Cerebellar cortex (tissue), 1 donor: ENCODE data around the gene ZBTB46.
A peak's percentile ranks its signal among the peaks of the same experiment; 100 is the strongest.

Experiments
- DNase-seq: peaks from one replicate; pipeline ENCODE4 v3.0.0-alpha.2; 2015; ENCODE audit warnings: low spot score

ZBTB46 gene

DNA sequence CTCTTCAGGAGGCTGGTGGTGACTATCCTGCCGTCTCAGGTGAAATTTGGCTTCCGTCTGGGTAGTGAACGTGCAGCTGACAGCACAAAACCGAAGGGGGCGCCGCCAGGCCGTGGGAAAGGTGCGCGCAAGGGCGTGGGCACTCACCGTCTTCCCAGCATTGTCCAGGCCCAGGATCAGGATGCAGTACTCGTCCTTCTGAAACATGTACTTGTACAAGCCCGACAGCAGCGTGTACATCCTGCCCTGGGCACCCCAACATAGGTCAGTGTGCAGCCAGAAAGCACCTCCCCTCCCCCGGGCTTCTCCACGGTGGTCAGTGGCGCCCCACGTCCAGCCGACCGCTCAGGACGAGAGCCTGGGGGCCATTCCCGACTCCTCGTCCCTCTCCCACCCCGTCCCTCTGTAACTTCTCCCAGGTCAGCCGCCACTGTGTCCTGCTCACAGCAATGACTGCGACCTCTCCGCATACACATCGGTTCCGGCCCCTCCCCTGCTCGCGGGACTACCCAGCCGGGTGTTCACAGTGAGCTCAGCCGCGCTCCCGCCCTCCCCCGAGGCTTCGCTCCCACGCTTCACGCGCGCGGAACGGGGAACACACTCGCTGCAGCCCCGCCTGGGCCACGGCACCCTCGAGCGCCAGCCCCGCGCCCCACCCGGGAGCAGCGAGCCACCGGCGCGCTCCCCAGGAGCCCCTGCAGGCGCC lies 124.1 kb downstream of the ZBTB46 start:
- peak; percentile 37 for DNase-seq

GRCh38 chr20:63706027-63706695 lies 124.9 kb downstream of the ZBTB46 start:
- no peak for DNase-seq

DNA sequence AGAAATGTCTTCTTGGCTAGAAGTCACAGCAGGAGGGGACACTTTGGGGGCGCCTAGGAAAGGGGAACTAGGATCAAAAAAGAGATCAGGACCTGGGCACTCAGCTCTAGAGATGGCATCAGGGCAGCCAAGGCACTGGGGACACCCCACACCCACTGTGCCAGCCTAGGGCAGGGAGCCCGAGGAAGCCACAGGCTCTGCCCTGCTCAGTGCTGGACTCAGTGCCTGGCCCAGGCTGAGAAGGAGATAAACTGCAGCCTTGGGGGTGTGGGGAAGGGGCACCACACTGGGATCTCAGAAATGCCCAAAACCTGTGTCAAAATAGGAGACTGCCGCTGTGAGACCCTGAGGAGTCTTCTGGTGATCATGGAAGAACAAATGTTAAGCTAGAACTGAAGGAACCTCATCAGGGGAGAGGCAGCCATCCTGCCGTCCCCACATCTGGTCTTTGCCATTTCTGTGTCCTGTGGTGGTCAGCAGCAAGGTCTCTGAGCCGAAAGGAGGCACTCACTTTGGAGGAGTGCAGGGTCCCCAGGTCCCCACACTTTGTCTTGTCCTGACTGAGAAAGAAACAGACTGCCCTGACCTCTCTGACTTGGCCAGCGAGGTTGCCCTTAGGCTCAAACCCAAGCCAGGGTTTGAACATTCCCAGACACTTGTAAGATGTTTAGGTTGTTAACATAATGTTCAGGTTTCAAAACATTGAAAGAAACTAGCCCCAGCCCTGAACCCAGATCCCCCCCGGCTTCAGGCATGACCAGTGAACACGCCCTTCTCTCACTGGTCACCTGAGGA lies 125.6 kb downstream of the ZBTB46 start:
- DNase-seq: no peak

- DNase-seq: no peak
Measured at GRCh38 chr20:63704749-63705117, 126.3 kb downstream of the ZBTB46 start.

DNA sequence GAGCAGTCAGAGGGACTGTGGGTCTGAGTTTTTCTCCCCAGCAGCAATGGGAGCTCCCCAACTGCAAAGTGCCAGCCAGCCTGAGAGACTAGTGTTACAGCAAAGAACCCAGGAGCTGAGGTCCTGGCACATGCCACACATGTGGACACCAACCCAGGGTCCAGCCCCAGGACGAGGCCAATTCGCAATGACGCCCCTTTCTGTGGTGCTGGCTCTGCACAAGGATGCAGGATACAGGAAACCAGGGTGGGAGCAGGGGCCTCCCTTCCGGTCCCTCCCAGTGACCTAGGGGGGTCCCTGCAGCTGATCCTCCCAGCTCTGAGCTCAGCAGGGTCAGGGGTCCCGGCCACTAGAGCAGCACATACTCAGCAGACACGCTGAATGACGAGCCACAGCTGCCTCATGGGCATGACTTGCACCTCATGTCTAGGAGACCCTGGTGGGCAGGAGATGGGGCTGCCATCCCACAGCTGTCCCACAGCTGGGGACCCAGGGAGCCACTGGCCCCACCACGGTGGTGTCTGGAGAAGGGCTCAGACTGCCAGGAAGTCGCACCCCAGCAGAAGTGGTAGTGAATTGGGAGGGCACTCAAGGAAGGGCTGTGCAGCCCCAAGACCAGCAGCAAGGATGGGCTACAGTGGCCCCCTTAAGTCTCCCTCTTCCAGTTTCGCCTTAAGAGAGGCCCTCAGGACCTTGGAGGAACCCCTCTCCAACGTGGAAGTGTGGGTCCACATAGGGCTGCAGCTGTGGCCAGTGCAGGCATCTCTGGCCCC lies 126.9 kb downstream of the ZBTB46 start:
- DNase-seq: no peak

DNA sequence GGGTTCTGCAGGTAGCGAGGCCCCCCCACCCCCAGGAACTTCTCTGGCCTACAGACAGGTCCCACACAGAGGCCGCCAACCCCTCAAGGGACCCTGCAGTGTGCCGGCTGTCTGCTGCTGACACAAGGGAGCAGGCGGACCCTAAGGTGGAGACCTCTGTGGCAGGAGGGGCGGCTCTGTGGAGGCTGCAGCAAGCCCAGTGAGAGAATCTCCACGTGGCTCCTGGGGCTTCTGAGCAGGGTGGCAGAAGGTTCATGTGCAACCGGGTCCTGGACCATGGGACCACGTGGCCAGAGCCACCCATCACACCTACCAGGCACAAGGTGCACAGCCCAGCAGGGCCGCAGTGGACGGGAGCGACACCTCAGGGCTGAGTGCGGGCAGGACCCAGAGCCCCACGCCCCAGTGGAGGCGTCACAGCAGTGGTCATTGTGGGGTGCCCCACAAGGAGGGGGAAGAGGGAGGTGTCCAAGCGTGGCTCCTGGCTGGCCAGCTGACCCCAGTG lies 127.5 kb downstream of the ZBTB46 start:
- no peak for DNase-seq

DNA sequence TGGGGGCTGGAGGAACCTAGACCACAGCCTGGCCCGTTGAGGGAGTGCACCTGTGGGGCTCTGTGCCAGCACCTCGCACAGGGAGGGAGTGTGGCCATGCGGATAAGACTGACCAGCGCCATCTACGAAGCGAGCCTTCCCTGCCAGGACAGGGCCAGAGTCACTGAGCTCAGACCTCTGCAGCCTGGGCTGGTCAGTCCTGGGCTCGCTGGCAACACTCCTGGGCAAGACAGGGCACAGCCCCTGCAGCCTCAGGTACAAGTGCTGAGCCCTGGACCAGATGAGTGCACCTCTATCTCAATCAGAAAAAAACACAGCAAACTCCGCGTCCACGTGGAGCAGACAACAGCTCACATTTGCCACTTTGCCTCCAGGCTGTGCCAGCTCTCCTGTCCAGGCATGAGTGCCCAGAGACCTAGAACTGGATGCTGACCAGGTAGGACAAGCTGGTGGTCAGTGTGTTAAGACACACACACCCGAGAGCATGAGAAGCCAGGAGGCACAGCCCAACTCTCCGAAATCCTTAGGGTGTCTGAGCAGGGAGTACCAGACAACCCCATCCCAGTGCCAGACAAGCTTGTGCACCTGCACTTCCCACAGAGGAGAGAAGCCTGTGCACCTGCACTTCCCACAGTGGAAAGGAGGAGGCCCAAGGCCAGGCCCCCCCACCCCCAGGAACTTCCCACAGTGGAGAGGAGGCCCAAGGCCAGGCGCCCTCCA lies 128.2 kb downstream of the ZBTB46 start:
- no peak for DNase-seq

GRCh38 chr20:63702036-63702665 lies 128.9 kb downstream of the ZBTB46 start:
- DNase-seq: no peak

- DNase-seq: no peak
Measured at GRCh38 chr20:63701329-63702035, 129.6 kb downstream of the ZBTB46 start.

DNA sequence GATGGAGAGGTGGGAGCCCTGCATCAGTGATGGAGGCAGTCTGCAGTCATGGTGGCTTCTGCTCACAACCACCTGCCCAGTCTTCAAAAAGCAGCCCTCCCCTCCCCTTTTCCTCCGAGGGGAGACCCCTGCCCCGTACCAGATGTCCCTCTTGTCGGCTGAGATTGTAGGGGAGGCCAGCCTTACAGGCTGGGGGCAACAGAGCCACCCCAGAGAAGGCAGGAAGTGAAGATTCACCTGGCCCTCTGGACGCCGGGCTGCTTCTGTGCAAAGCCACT lies 130.1 kb downstream of the ZBTB46 start:
- no peak for DNase-seq

DNA sequence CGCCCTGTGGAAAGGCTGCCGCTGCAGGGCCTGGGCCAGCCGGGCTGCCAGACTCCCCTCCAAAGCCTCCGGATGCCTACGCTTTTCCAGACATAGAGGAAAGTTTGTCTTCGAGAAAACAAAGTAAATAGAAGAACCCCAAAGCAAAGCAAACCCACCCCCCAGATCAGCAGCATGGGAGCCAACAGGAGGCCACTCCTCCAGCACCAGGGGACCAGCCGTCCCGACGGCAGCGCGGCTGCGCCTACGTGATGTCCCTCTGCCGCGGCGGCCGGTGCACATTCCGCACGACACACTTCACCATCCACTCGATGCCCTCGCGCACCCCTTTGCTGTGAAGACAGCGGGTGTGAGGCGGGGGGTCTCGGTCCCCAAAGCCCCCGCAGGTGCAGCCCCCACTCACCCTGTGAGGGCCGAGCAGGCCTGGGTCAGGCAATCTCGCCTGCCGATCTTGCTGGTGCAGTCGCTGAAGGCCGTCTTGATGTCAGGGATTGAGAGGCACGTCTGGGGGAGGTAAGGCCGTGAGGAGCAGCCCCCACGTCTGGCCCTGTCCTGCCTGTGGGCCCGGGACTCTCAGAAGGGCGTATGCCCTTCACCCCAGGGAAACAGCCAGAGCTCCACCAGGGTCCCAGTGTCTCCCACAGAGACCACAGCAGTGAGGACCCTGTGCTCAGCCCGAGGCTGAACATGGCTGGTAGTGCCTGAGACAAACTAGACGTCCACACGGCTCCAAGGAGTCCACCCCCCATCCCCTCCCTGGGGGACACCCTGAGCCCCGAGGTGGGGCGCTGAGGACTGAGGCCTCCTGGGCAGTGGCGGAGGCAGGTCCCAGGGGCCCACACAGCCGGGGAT lies 130.6 kb downstream of the ZBTB46 start:
- no peak for DNase-seq

- no peak for DNase-seq
Measured at GRCh38 chr20:63699466-63700198, 131.4 kb downstream of the ZBTB46 start.

DNA sequence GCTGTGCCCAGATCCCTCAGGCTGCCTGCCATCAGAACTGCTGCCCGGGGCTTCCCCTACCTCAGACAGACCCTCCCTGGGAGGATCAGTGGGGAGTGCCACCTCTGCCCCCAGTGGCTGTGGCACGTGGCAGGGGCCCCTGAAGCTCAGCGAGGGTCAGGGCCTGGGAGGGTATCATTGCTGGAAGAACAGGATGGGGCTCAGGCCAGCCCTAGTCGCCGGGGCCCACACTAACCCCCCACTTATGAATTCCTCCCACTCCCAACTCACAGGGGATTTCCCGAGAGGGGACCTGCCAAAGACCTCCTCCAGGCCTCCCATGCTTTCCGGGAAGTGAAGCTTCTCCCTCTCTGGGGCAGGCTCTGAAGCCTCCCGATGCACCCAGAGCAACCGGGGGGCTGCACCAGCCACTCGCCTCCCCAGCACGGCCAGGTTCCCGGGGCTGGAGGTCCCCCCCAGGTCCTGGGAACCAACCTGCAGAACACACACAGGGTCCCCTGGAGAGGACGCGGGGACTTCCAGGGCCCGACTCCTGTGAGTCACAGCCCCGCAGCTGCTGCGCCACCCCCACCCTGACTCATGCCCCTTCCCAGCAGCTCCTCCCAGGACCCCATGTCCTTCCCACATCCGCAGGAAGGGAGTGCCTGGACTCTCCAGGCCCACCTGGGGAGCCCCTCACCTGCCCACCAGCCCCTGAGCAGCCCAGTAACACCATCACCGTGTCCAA lies 132.2 kb downstream of the ZBTB46 start:
- DNase-seq: no peak

DNA sequence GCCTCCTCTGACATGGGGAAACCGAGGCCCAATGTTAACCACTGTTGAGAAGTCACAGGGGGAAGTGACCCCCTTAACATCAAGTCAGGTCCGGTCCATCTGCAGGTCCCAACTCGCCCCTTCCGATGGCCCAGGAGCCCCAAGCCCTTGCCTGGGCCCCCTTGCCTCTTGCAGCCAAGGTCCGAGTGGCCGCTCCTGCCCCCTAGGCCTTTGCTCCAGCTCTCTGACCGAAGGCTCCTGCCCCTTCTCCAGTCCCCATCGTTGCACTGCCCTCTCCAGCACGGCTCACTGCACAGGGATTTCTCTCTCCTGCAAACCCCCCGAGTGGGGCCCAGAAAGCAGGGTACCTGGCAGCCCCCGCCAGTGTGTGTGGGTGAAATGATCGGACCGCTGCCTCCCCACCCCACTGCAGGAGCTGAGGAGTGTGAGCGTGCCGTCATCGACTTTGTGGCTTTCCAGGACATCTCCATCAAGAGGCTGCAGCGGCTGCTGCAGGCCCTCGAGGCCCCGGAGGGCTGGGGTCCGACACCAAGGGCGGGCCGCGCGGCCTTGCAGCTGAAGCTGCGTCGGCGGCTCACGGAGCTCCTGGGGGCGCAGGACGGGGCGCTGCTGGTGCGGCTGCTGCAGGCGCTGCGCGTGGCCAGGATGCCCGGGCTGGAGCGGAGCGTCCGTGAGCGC lies 133.1 kb downstream of the ZBTB46 start:
- no peak for DNase-seq

GRCh38 chr20:63697357-63697867 lies 133.7 kb downstream of the ZBTB46 start:
- no peak for DNase-seq

- DNase-seq: no peak
Measured at GRCh38 chr20:63696628-63697356, 134.3 kb downstream of the ZBTB46 start, which contains the start of gene TNFRSF6B. Gene TNFRSF6B (plus strand): TSS chr20:63696652. CDS start chr20:63696768, 116 bp downstream.

DNA sequence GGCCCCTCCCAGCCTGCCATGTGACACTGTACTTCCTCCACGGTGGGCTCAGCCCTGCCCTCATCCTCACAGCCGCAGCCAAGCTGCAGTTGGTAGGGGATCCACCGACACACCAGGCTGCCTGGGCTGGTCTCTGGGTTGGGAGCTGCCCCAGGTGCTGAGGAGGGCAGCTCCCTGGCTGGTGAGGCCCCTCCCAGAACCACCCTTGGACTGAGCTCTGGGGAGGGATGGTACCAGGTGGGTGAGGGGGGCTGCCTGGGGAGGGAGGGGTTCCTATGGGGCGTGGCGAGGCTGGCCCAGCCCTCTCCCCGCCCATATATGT lies 134.8 kb downstream of the ZBTB46 start:
- DNase-seq: no peak
